GM23338 (cell line): Measurements from ENCODE around the gene TFCP2. TPM values are rescaled to one million over a fixed set of nuclear protein-coding genes. Genes with fewer than 3 reads are reported as not detected.

Experiments used
- EZH2phosphoT487 ChIP-seq: fragments of 200-600 bp; sonication (generic); IDR thresholded peaks from one replicate; pipeline ENCODE4 v1.8.1; 2018; ENCODE audit warnings: antibody characterized with exemption; ENCODE audit not compliant: unreplicated experiment
- NANOG ChIP-seq: IDR thresholded peaks from 2 replicates; pipeline ENCODE4 v1.6.1; 2016; ENCODE audit warnings: antibody characterized with exemption, borderline replicate concordance
- POLR2AphosphoS5 ChIP-seq: IDR thresholded peaks from 2 replicates; pipeline ENCODE4 v1.6.1; 2016; ENCODE audit warnings: antibody characterized with exemption, low read depth
- polyA plus RNA-seq: library from polyadenylated mRNA; unstranded; fragments of >200 nt; fragmentation: Nextera tagmentation; extraction: Ambion mirVana; gene quantifications from 2 replicates; pipeline ENCODE4 v1.2.1, GENCODE V29; 2016
- total RNA-seq: library from RNA; depleted of rRNA; stranded (reverse); fragments of >200 nt; shearing (Covaris generic); gene quantifications from 2 replicates; pipeline ENCODE4 v1.2.3, GENCODE V29; 2014
- TF ChIP-seq, protein P1 (sequence below): fragments of 250-450 bp; sonication (Bioruptor Pico); IDR thresholded peaks from 2 replicates; pipeline ENCODE4 v1.5.0; 2020; ENCODE audit warnings: mild to moderate bottlenecking, moderate library complexity
- TF ChIP-seq, protein P2 (sequence below): IDR thresholded peaks from one replicate; pipeline ENCODE4 v1.6.1; 2018; ENCODE audit warnings: antibody characterized with exemption; ENCODE audit not compliant: unreplicated experiment
- TF ChIP-seq, protein P3 (sequence below): IDR thresholded peaks from 2 replicates; pipeline ENCODE4 v1.6.1; 2016; ENCODE audit warnings: antibody characterized with exemption
- TF ChIP-seq, protein P4 (sequence below), 2 experiments: fragments of 200-600 bp in 1 of 2; sonication (generic) in 1 of 2; conservative IDR thresholded peaks; 2 replicates each; pipeline versions ENCODE4 v1.5.1 to v1.6.1; 2016 to 2017; ENCODE audit warnings: antibody characterized with exemption in 2 of 2, low read depth in 2 of 2, mild to moderate bottlenecking in 2 of 2, moderate library complexity in 1 of 2

TFCP2 gene
- total and polyA plus RNA-seq, 2 experiments from 2014 or later: 15.2 to 30.5 TPM

DNA sequence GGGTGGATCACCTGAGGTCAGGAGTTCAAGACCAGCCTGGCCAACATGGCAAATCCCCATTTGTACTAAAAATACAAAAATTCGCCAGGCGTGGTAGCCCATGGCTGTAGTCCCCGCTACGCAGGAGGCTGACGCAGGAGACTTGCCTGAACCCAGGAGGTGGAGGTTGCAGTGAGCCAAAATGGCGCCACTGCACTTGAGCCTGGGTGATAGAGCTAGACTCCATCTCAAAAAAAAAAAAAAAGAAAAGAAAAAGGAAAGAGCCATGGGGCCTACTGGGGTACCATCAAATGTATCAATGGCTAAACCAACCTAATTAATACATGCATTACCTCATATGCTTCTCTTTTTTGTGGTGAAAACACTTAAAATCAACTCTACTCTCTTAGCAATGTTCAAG is 10.7 kb downstream of the TFCP2 start (continued):
- TF ChIP-seq, protein P1, sequence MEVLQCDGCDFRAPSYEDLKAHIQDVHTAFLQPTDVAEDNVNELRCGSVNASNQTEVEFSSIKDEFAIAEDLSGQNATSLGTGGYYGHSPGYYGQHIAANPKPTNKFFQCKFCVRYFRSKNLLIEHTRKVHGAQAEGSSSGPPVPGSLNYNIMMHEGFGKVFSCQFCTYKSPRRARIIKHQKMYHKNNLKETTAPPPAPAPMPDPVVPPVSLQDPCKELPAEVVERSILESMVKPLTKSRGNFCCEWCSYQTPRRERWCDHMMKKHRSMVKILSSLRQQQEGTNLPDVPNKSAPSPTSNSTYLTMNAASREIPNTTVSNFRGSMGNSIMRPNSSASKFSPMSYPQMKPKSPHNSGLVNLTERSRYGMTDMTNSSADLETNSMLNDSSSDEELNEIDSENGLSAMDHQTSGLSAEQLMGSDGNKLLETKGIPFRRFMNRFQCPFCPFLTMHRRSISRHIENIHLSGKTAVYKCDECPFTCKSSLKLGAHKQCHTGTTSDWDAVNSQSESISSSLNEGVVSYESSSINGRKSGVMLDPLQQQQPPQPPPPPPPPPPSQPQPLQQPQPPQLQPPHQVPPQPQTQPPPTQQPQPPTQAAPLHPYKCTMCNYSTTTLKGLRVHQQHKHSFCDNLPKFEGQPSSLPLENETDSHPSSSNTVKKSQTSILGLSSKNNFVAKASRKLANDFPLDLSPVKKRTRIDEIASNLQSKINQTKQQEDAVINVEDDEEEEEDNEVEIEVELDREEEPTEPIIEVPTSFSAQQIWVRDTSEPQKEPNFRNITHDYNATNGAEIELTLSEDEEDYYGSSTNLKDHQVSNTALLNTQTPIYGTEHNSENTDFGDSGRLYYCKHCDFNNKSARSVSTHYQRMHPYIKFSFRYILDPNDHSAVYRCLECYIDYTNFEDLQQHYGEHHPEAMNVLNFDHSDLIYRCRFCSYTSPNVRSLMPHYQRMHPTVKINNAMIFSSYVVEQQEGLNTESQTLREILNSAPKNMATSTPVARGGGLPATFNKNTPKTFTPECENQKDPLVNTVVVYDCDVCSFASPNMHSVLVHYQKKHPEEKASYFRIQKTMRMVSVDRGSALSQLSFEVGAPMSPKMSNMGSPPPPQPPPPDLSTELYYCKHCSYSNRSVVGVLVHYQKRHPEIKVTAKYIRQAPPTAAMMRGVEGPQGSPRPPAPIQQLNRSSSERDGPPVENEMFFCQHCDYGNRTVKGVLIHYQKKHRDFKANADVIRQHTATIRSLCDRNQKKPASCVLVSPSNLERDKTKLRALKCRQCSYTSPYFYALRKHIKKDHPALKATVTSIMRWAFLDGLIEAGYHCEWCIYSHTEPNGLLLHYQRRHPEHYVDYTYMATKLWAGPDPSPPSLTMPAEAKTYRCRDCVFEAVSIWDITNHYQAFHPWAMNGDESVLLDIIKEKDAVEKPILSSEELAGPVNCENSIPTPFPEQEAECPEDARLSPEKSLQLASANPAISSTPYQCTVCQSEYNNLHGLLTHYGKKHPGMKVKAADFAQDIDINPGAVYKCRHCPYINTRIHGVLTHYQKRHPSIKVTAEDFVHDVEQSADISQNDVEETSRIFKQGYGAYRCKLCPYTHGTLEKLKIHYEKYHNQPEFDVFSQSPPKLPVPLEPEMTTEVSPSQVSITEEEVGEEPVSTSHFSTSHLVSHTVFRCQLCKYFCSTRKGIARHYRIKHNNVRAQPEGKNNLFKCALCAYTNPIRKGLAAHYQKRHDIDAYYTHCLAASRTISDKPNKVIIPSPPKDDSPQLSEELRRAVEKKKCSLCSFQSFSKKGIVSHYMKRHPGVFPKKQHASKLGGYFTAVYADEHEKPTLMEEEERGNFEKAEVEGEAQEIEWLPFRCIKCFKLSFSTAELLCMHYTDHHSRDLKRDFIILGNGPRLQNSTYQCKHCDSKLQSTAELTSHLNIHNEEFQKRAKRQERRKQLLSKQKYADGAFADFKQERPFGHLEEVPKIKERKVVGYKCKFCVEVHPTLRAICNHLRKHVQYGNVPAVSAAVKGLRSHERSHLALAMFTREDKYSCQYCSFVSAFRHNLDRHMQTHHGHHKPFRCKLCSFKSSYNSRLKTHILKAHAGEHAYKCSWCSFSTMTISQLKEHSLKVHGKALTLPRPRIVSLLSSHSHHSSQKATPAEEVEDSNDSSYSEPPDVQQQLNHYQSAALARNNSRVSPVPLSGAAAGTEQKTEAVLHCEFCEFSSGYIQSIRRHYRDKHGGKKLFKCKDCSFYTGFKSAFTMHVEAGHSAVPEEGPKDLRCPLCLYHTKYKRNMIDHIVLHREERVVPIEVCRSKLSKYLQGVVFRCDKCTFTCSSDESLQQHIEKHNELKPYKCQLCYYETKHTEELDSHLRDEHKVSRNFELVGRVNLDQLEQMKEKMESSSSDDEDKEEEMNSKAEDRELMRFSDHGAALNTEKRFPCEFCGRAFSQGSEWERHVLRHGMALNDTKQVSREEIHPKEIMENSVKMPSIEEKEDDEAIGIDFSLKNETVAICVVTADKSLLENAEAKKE (CRISPR knock-in tag): no peak
- no peak for TF ChIP-seq EZH2phosphoT487
- TF ChIP-seq POLR2AphosphoS5: no peak
- TF ChIP-seq, protein P2, sequence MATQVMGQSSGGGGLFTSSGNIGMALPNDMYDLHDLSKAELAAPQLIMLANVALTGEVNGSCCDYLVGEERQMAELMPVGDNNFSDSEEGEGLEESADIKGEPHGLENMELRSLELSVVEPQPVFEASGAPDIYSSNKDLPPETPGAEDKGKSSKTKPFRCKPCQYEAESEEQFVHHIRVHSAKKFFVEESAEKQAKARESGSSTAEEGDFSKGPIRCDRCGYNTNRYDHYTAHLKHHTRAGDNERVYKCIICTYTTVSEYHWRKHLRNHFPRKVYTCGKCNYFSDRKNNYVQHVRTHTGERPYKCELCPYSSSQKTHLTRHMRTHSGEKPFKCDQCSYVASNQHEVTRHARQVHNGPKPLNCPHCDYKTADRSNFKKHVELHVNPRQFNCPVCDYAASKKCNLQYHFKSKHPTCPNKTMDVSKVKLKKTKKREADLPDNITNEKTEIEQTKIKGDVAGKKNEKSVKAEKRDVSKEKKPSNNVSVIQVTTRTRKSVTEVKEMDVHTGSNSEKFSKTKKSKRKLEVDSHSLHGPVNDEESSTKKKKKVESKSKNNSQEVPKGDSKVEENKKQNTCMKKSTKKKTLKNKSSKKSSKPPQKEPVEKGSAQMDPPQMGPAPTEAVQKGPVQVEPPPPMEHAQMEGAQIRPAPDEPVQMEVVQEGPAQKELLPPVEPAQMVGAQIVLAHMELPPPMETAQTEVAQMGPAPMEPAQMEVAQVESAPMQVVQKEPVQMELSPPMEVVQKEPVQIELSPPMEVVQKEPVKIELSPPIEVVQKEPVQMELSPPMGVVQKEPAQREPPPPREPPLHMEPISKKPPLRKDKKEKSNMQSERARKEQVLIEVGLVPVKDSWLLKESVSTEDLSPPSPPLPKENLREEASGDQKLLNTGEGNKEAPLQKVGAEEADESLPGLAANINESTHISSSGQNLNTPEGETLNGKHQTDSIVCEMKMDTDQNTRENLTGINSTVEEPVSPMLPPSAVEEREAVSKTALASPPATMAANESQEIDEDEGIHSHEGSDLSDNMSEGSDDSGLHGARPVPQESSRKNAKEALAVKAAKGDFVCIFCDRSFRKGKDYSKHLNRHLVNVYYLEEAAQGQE: no peak
- TF ChIP-seq NANOG: no peak
- TF ChIP-seq, protein P3, sequence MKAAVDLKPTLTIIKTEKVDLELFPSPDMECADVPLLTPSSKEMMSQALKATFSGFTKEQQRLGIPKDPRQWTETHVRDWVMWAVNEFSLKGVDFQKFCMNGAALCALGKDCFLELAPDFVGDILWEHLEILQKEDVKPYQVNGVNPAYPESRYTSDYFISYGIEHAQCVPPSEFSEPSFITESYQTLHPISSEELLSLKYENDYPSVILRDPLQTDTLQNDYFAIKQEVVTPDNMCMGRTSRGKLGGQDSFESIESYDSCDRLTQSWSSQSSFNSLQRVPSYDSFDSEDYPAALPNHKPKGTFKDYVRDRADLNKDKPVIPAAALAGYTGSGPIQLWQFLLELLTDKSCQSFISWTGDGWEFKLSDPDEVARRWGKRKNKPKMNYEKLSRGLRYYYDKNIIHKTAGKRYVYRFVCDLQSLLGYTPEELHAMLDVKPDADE: no peak
- TF ChIP-seq, protein P4, sequence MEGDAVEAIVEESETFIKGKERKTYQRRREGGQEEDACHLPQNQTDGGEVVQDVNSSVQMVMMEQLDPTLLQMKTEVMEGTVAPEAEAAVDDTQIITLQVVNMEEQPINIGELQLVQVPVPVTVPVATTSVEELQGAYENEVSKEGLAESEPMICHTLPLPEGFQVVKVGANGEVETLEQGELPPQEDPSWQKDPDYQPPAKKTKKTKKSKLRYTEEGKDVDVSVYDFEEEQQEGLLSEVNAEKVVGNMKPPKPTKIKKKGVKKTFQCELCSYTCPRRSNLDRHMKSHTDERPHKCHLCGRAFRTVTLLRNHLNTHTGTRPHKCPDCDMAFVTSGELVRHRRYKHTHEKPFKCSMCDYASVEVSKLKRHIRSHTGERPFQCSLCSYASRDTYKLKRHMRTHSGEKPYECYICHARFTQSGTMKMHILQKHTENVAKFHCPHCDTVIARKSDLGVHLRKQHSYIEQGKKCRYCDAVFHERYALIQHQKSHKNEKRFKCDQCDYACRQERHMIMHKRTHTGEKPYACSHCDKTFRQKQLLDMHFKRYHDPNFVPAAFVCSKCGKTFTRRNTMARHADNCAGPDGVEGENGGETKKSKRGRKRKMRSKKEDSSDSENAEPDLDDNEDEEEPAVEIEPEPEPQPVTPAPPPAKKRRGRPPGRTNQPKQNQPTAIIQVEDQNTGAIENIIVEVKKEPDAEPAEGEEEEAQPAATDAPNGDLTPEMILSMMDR (conservative IDR thresholded peaks at IDR 0.05; ENCODE audit: low read depth in 2 of 2): no peak
